GM03348 (cell line): ENCODE data around the gene TIGD3.

Source experiments
- DNase-seq: peaks from one replicate; pipeline ENCODE4 v3.0.0; 2012; ENCODE audit warnings: low spot score

Gene TIGD3

GRCh38 chr11:65354265-65355012, at the start of gene TIGD3:
Gene TIGD3, plus strand, starts transcription at chr11:65354751. Its CDS starts 1,058 bp downstream, at chr11:65355809.
- DNase-seq, result peak; percentile 99

- no peak for DNase-seq
Observed at GRCh38 chr11:65305501-65306268, 48.9 kb upstream of the TIGD3 start.

- no peak for DNase-seq
Observed at GRCh38 chr11:65307298-65308229, 47.0 kb upstream of the TIGD3 start.

GRCh38 chr11:65308281-65308891, 46.2 kb upstream of the TIGD3 start:
- DNase-seq, result no peak

GRCh38 chr11:65309006-65309405, 45.5 kb upstream of the TIGD3 start:
- no peak for DNase-seq

GRCh38 chr11:65310215-65310614, 44.3 kb upstream of the TIGD3 start:
- no peak for DNase-seq

- DNase-seq, result no peak
Observed at GRCh38 chr11:65310736-65311135, 43.8 kb upstream of the TIGD3 start.

- DNase-seq, result no peak
Observed at GRCh38 chr11:65311170-65311678, 43.3 kb upstream of the TIGD3 start.

- DNase-seq, result peak; percentile 98
Observed at GRCh38 chr11:65314501-65315203, 39.9 kb upstream of the TIGD3 start, which contains the start of gene CDC42EP2. Gene CDC42EP2, plus strand, starts transcription at chr11:65314866. Its CDS starts 6,033 bp downstream, at chr11:65320899.

- DNase-seq, result peak; percentile 86
Observed at GRCh38 chr11:65315204-65315865, 39.2 kb upstream of the TIGD3 start.

- no peak for DNase-seq
Observed at GRCh38 chr11:65315866-65316226, 38.7 kb upstream of the TIGD3 start.

GRCh38 chr11:65316227-65317024, 38.1 kb upstream of the TIGD3 start:
- DNase-seq, result peak; percentile 87

GRCh38 chr11:65317025-65317786, 37.3 kb upstream of the TIGD3 start:
- DNase-seq, result peak; percentile 66

GRCh38 chr11:65320386-65321075, 34.0 kb upstream of the TIGD3 start:
- no peak for DNase-seq

GRCh38 chr11:65321076-65321475, 33.5 kb upstream of the TIGD3 start:
- no peak for DNase-seq

GRCh38 chr11:65321828-65322485, 32.6 kb upstream of the TIGD3 start:
- no peak for DNase-seq

GRCh38 chr11:65323813-65324212, 30.7 kb upstream of the TIGD3 start:
- DNase-seq, result no peak

- DNase-seq, result no peak
Observed at GRCh38 chr11:65325435-65325834, 29.1 kb upstream of the TIGD3 start.
